K562 (cell line): ENCODE measurements around the gene SPIRE1. TPM values are rescaled to one million over a fixed set of nuclear protein-coding genes. Genes with fewer than 3 reads are reported as not detected.

ENCODE experiments used
- C11orf30 ChIP-seq: fragments of 450-650 bp; IDR thresholded peaks from 2 replicates; pipeline ENCODE4 v1.6.1; 2016; ENCODE audit warnings: low read depth, mild to moderate bottlenecking
- CBX3 ChIP-seq, 2 experiments: IDR thresholded peaks; 1 replicate in 1 of 2; 2 replicates in 1 of 2; pipeline ENCODE4 v1.6.1; 2012; ENCODE audit warnings: inconsistent platforms in 2 of 2, low read length in 2 of 2, borderline replicate concordance in 1 of 2, control low read depth in 1 of 2
- CHAMP1 ChIP-seq: fragments of 450-650 bp; IDR thresholded peaks from 2 replicates; pipeline ENCODE4 v1.6.1; 2016; ENCODE audit warnings: mild to moderate bottlenecking
- CHCHD3 ChIP-seq: fragments of 250-450 bp; sonication (Bioruptor Pico); IDR thresholded peaks from 2 replicates; pipeline ENCODE4 v2.1.2; 2022; ENCODE audit warnings: mild to moderate bottlenecking
- CREB1 ChIP-seq, 2 experiments: sonication (generic) in 1 of 2; formaldehyde crosslinking in 1 of 2; IDR thresholded peaks; 2 replicates each; pipeline versions ENCODE4 v1.6.1 to v1.8.0; 2012 to 2022; ENCODE audit warnings: inconsistent platforms in 1 of 2, mild to moderate bottlenecking in 1 of 2, missing genetic modification reagents in 1 of 2, moderate library complexity in 1 of 2
- HBP1 ChIP-seq: fragments of 450-650 bp; formaldehyde crosslinking; IDR thresholded peaks from 2 replicates; pipeline ENCODE4 v1.4.0; 2022; ENCODE audit warnings: missing genetic modification characterization
- IRF2 ChIP-seq: sonication (generic); formaldehyde crosslinking; IDR thresholded peaks from 2 replicates; pipeline ENCODE4 v1.8.1; 2022; ENCODE audit warnings: mild to moderate bottlenecking, missing genetic modification reagents
- JUN ChIP-seq, 2 experiments: sonication (generic) in 1 of 2; formaldehyde crosslinking in 1 of 2; IDR thresholded peaks; 2 replicates each; pipeline versions ENCODE4 v1.6.1 to v1.8.0; 2012 to 2022; ENCODE audit warnings: borderline replicate concordance in 2 of 2, mild to moderate bottlenecking in 2 of 2, improper control_type of control experiment in 1 of 2, low read depth in 1 of 2, low read length in 1 of 2, missing genetic modification reagents in 1 of 2
- SRSF1 ChIP-seq: fragments of 200-400 bp; formaldehyde crosslinking; IDR thresholded peaks from 2 replicates; pipeline ENCODE4 v1.6.1; 2017; ENCODE audit warnings: mild to moderate bottlenecking, low read depth, low read length, moderate library complexity
- YY1 ChIP-seq, 3 experiments: IDR thresholded peaks; 2 replicates each; pipeline ENCODE4 v1.6.1; 2011; ENCODE audit warnings: low read length in 2 of 3, mild to moderate bottlenecking in 2 of 3, moderate library complexity in 2 of 3, borderline replicate concordance in 1 of 3, control low read depth in 1 of 3, low read depth in 1 of 3; ENCODE audit not compliant: insufficient read depth in 3 of 3, insufficient replicate concordance in 2 of 3, control insufficient read depth in 1 of 3, insufficient read length in 1 of 3; ENCODE audit errors: extremely low read depth in 1 of 3
- ZHX1 ChIP-seq: fragments of 150-350 bp; conservative IDR thresholded peaks from 2 replicates; pipeline ENCODE4 v1.6.1; 2014; ENCODE audit warnings: low read length
- ZNF143 ChIP-seq: sonication (generic); formaldehyde crosslinking; IDR thresholded peaks from 2 replicates; pipeline ENCODE4 v1.9.0; 2022; ENCODE audit warnings: mild to moderate bottlenecking, missing genetic modification reagents
- ZNF76 ChIP-seq: fragments of 250-450 bp; sonication (Bioruptor Pico); IDR thresholded peaks from 2 replicates; pipeline ENCODE4 v1.4.0; 2020; ENCODE audit warnings: mild to moderate bottlenecking, moderate library complexity, borderline replicate concordance
- polyA plus RNA-seq, 8 experiments: library from polyadenylated mRNA; depleted of rRNA in 4 of 8; stranded (reverse) in 5 of 8; unstranded in 3 of 8; fragments of >200 nt; fragmentation: Nextera tagmentation in 2 of 8; fragmentation: Illumina TruSeq in 1 of 8; extraction: Ambion mirVana in 2 of 8; extraction: Trizol in 1 of 8; gene quantifications; 2 replicates each; pipeline versions ENCODE4 v1.2.1 to v1.2.3, GENCODE V29; 2011 to 2014; ENCODE audit warnings: inconsistent platforms in 1 of 8, missing spikeins in 1 of 8
- total RNA-seq, 7 experiments: library from RNA; depleted of rRNA in 6 of 7; stranded (reverse); fragments of >200 nt in 6 of 7; fragmentation: Illumina TruSeq in 2 of 7; extraction: Trizol in 2 of 7; gene quantifications; 2 replicates each; pipeline versions ENCODE4 v1.2.1 to v1.2.3, GENCODE V29; 2011 to 2021; ENCODE audit warnings: low replicate concordance in 1 of 7

The SPIRE1 gene
- total and polyA plus RNA-seq, 9 of the 15 experiments (the other 6 are each of a cell fraction or from before 2014, with no cell fraction given) = 2.9 to 14.0 (median 10.2) TPM

GRCh38 chr18:12401881-12402280, 256.0 kb downstream of the SPIRE1 start (continued):
- TF ChIP-seq YY1 (IDR thresholded peaks at IDR 0.05; ENCODE audit: borderline replicate concordance in 1 of 3, control insufficient read depth in 1 of 3, extremely low read depth in 1 of 3, insufficient read depth in 3 of 3, insufficient read length in 1 of 3, insufficient replicate concordance in 2 of 3, low read depth in 1 of 3, low read length in 2 of 3) = no peak
- no peak for TF ChIP-seq SRSF1
- TF ChIP-seq ZNF76 (CRISPR knock-in tag) = no peak
- no peak for TF ChIP-seq CHAMP1
- no peak for TF ChIP-seq C11orf30
- no peak for TF ChIP-seq HBP1
- no peak for TF ChIP-seq JUN (IDR thresholded peaks at IDR 0.05; ENCODE audit: borderline replicate concordance, low read depth, low read length)
- no peak for TF ChIP-seq JUN (CRISPR knock-in tag; IDR thresholded peaks at IDR 0.05; ENCODE audit: borderline replicate concordance)
- TF ChIP-seq CREB1 (IDR thresholded peaks at IDR 0.05) = no peak
- TF ChIP-seq CREB1 (CRISPR knock-in tag; IDR thresholded peaks at IDR 0.05) = no peak
- TF ChIP-seq ZNF143 (CRISPR knock-in tag) = no peak
- no peak for TF ChIP-seq ZHX1
- TF ChIP-seq CBX3 (IDR thresholded peaks at IDR 0.05; ENCODE audit: borderline replicate concordance in 1 of 2, low read length in 2 of 2) = no peak
- TF ChIP-seq IRF2 (CRISPR knock-in tag) = no peak
- TF ChIP-seq CHCHD3 (CRISPR knock-in tag) = no peak
